Liver (tissue), 9 donors: ENCODE data around the gene CDK13. TPM values are rescaled to one million over a fixed set of nuclear protein-coding genes. Genes with fewer than 3 reads are reported as not detected.
"Not testable (repeated sequence)": the region's sequence is repeated elsewhere in the genome, so short reads cannot be mapped to it uniquely, and the experiment has no call there.

Experiments
- DNase-seq: peaks from one replicate; pipeline ENCODE4 v3.0.0-alpha.2; 2017; ENCODE audit warnings: low spot score
- H3K27ac ChIP-seq, 2 donors: one replicate each; pipeline ENCODE4 v1.7.0; 2013; ENCODE audit warnings: inconsistent platforms in 2 of 2, low read length in 2 of 2, control low read depth in 1 of 2, low read depth in 1 of 2, mild to moderate bottlenecking in 1 of 2
- H3K27me3 ChIP-seq, 4 donors: one replicate each; pipeline versions ENCODE4 v1.6.1 to v1.7.0; 2013; ENCODE audit warnings: low read length in 3 of 4, inconsistent platforms in 1 of 4, mild to moderate bottlenecking in 1 of 4, moderate library complexity in 1 of 4; ENCODE audit not compliant: control insufficient read depth in 4 of 4, insufficient read depth in 4 of 4
- H3K36me3 ChIP-seq, 4 donors: one replicate each; pipeline versions ENCODE4 v1.6.1 to v1.7.0; 2013; ENCODE audit warnings: low read length in 3 of 4, mild to moderate bottlenecking in 3 of 4, low read depth in 1 of 4, moderate library complexity in 1 of 4; ENCODE audit not compliant: control insufficient read depth in 4 of 4, insufficient read depth in 3 of 4
- H3K4me1 ChIP-seq, 4 donors: one replicate each; pipeline versions ENCODE4 v1.6.1 to v1.7.0; 2013; ENCODE audit warnings: low read length in 3 of 4, mild to moderate bottlenecking in 3 of 4, moderate library complexity in 1 of 4; ENCODE audit not compliant: control insufficient read depth in 4 of 4, insufficient read depth in 4 of 4
- H3K4me3 ChIP-seq, 3 donors: one replicate each; pipeline versions ENCODE4 v1.6.1 to v1.7.0; 2013; ENCODE audit warnings: low read length in 3 of 3, control low read depth in 1 of 3, low read depth in 1 of 3, mild to moderate bottlenecking in 1 of 3
- H3K9ac ChIP-seq, 2 donors: one replicate each; pipeline ENCODE4 v1.7.0; 2013; ENCODE audit warnings: low read length in 2 of 2, mild to moderate bottlenecking in 2 of 2, moderate library complexity in 2 of 2, control low read depth in 1 of 2, low read depth in 1 of 2
- H3K9me3 ChIP-seq, 4 donors: one replicate each; pipeline versions ENCODE4 v1.6.1 to v1.7.0; 2013; ENCODE audit warnings: low read length in 3 of 4; ENCODE audit not compliant: control insufficient read depth in 4 of 4
- HNF4A ChIP-seq, 2 donors: conservative IDR thresholded peaks; 2 replicates each; pipeline ENCODE4 v1.6.1; 2016; ENCODE audit warnings: antibody characterized with exemption in 2 of 2, mild to moderate bottlenecking in 2 of 2
- JUND ChIP-seq, 2 donors: IDR thresholded peaks; 2 replicates each; pipeline ENCODE4 v1.6.1; 2016; ENCODE audit warnings: antibody characterized with exemption in 2 of 2
- NR2F2 ChIP-seq: IDR thresholded peaks from 2 replicates; pipeline ENCODE4 v1.6.1; 2016; ENCODE audit warnings: antibody characterized with exemption
- RAD21 ChIP-seq, 2 donors: IDR thresholded peaks; 2 replicates each; pipeline ENCODE4 v1.6.1; 2016; ENCODE audit warnings: antibody characterized with exemption in 2 of 2, mild to moderate bottlenecking in 2 of 2
- RXRA ChIP-seq, 2 donors: IDR thresholded peaks; 2 replicates each; pipeline ENCODE4 v1.6.1; 2017 to 2018; ENCODE audit warnings: antibody characterized with exemption in 2 of 2, mild to moderate bottlenecking in 1 of 2
- SP1 ChIP-seq: IDR thresholded peaks from 2 replicates; pipeline ENCODE4 v1.6.1; 2018; ENCODE audit warnings: antibody characterized with exemption, mild to moderate bottlenecking
- TAF1 ChIP-seq: conservative IDR thresholded peaks from 2 replicates; pipeline ENCODE4 v1.6.1; 2016; ENCODE audit warnings: antibody characterized with exemption, mild to moderate bottlenecking
- YY1 ChIP-seq: IDR thresholded peaks from 2 replicates; pipeline ENCODE4 v1.6.1; 2016; ENCODE audit warnings: antibody characterized with exemption, mild to moderate bottlenecking
- WGBS: extraction: QIAGEN DNeasy Blood & Tissue Kit; methylation state at CpG from one replicate; pipeline ENCODE4 v1.1.7; 2013; 5-methylcytosine and 5-hydroxymethylcytosine counted together
- polyA plus RNA-seq, 2 donors: library from polyadenylated mRNA; stranded (reverse) in 1 of 2; unstranded in 1 of 2; fragments of 200-250 nt in 1 of 2; fragments of >200 nt in 1 of 2; fragmentation: Nextera tagmentation in 1 of 2; extraction: Ambion mirVana in 1 of 2; gene quantifications; one replicate each; pipeline versions ENCODE4 v1.2.1 to v1.2.3, GENCODE V29; 2013 to 2015
- total RNA-seq, 2 donors: library from RNA; depleted of rRNA; stranded (reverse); fragments of >200 nt; gene quantifications; one replicate each; pipeline ENCODE4 v1.2.3, GENCODE V29; 2014
- TF ChIP-seq, protein P1 (sequence below): IDR thresholded peaks from 2 replicates; pipeline ENCODE4 v1.6.1; 2016; ENCODE audit warnings: antibody characterized with exemption
- TF ChIP-seq, protein P2 (sequence below): IDR thresholded peaks from 2 replicates; pipeline ENCODE4 v1.6.1; 2016; ENCODE audit warnings: antibody characterized with exemption, mild to moderate bottlenecking
- donor health status: healthy.
- donor health status: healthy.
- donor health status: healthy.
- donor health status: healthy.
- donor health status: healthy.

Gene CDK13
- total and polyA plus RNA-seq, 4 donors = 8.8 to 51.1 (median 23.2) TPM

DNA sequence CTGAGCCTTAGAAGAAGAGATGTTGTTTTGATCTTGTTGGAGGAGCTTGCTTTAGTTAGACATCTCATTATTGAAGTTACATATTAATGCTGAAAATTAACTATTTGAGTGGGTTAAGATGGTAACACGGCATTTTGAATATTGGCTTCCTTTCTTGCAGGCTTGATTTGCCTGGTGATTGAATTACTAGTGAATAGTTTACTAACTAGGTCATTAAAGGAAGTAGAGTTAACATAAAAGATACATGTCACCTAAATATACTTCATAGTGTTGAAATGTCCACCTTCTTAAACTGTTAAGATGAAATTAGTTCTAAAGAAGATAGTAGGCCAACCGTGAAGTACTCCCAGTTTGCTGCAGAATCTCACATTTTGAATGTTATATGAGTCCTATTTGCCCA lies 165.9 kb downstream of the CDK13 start:
- Histone ChIP-seq H3K9ac (no peak overlapping the region), H3K27me3 (no peaks in the 10 kb centered on the region), H3K4me1 (no peaks in the 10 kb centered on the region), H3K27ac (no peak overlapping the region), H3K9me3 (peaks cover 0 to 4% (median 0%) of the 10 kb centered on the region in 4 donors), H3K36me3 (peaks cover 0 to 2% (median 0%) of the 10 kb centered on the region in 4 donors), H3K4me3 (no peak overlapping the region)
- TF ChIP-seq RAD21 (IDR thresholded peaks at IDR 0.05) = no peak
- TF ChIP-seq HNF4A (conservative IDR thresholded peaks at IDR 0.05) = no peak
- TF ChIP-seq, protein P1, sequence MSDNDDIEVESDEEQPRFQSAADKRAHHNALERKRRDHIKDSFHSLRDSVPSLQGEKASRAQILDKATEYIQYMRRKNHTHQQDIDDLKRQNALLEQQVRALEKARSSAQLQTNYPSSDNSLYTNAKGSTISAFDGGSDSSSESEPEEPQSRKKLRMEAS = no peak
- DNase-seq = no peak
- WGBS = 95% methylated on average over 2 of the region's 2 CpGs

DNA sequence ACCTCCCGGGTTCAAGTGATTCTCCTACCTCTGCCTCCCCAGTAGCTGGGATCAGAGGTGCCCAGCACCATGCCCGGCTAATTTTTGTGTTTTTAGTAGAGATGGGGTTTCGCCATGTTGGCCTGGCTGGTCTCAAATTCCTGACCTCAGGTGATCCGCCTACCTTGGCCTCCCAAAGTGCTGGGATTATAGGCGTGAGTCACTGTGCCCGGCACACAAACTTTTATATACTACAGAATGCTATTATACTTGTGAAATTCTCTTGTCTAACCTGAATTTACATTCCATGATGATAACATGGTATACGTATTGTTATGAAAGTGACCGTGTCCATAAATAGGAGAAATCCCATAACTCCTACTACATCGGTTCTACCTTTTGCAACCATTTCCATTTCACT lies 167.1 kb downstream of the CDK13 start:
- not testable (repeated sequence) for H3K27me3 ChIP-seq, H3K4me1 ChIP-seq, H3K4me3 ChIP-seq, H3K36me3 ChIP-seq, H3K9ac ChIP-seq, DNase-seq, H3K9me3 ChIP-seq, H3K27ac ChIP-seq
- whole genome bisulfite sequencing = 90% methylated on average over 9 of the region's 9 CpGs

DNA sequence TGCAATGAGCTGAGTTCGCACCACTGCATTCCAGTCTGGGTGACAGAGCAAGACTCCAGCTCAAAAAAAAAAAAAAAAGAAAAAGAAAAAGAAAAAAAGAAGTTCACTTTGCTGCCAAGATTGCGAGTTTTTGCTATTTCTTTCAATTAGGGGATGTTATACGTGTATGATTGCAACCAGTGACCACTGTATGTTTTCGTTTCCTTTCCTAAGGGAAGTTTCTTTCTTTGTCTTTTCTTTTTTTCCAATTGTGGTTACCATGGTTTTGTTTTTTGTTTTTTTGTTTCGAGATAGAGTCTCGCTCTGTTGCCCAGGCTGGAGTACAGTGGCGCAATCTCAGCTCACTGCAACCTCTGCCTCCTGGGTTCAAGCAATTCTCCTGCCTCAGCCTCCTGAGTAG lies 168.1 kb downstream of the CDK13 start:
- H3K36me3 ChIP-seq, H3K9me3 ChIP-seq, H3K9ac ChIP-seq, H3K27ac ChIP-seq, H3K4me3 ChIP-seq, H3K27me3 ChIP-seq, DNase-seq: not testable (repeated sequence)
- 88% methylated on average over 7 of the region's 7 CpGs for WGBS
- H3K4me1 ChIP-seq = peaks cover 0 to 12% (median 4%) of the 10 kb centered on the region in 4 donors

DNA sequence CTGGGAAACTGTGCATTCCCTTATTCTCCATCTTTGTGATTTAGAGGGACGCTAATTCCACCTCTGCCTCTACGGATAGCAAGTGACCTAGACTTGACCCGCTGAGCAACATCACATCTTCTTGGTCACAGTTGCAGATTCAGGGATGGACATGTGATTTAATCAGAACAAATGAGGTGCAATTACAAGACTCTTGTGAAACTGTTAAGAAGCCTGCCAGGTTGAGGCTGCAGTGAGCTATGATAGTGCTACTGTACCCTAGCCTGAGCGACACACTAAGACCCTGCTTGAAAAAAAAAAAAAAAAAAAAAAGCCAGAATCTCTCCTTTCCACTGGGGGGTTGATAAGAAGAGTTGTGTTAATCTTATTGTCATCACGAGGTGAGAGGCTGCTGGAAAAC lies 170.0 kb downstream of the CDK13 start:
- Histone ChIP-seq H3K27me3 (no peaks in the 10 kb centered on the region), H3K27ac (no peak overlapping the region), H3K4me1 (peaks cover 0 to 24% (median 7%) of the 10 kb centered on the region in 4 donors), H3K4me3 (no peak overlapping the region), H3K36me3 (no peaks in the 10 kb centered on the region), H3K9me3 (no peaks in the 10 kb centered on the region), H3K9ac (no peak overlapping the region)
- no peak for TF ChIP-seq NR2F2
- no peak for TF ChIP-seq RAD21 (IDR thresholded peaks at IDR 0.05)
- WGBS = 88% methylated on average over 5 of the region's 5 CpGs
- no peak for DNase-seq

DNA sequence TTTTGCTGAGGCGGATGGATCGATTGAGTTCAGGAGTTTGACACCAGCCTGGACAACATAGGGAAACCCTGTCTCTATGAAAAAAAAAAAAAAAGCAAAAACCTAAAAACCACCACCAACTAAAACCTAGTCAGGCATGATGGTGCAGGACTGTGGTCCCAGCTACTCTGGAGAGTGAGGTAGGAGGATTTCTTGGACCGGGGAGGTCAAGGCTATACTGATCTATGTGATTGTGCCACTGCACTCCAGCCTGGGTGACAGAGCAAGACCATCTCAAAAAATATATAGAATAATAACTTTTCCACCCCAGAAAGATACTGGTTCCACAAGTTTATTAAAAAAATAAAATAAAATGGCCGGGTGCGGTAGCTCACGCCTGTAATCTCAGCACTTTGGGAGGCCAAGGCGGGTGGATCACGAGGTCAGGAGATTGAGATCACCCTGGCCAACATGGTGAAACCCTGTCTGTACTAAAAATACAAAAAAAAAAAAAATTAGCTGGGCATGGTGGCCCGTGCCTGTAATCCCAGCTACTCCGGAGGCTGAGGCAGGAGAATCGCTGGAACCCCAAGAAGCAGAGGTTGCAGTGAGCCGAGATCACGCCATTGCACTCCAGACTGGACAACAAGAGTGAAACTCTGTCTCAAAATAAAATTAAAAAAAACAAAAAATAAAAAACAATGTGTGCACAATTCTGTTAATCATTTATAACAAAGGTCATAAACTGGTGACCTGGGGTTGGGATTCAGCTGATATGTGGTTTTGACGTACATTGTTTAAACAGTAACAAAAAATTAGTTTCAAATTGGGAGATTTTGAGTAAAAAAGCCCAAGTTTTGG lies 172.3 kb downstream of the CDK13 start:
- DNase-seq, H3K9me3 ChIP-seq, H3K36me3 ChIP-seq, H3K27me3 ChIP-seq: not testable (repeated sequence)
- peaks cover 0 to 24% (median 7%) of the 10 kb centered on the region in 4 donors for H3K4me1 ChIP-seq
- peak overlapping the region in 2 of 3 donors; percentile 19 to 41 for H3K4me3 ChIP-seq
- peak; percentile 95 for TF ChIP-seq YY1
- peak; percentile 36 for TF ChIP-seq TAF1
- peak; percentile 68 for TF ChIP-seq NR2F2
- TF ChIP-seq SP1 = peak; percentile 40
- TF ChIP-seq HNF4A (conservative IDR thresholded peaks at IDR 0.05) = peak; percentile 23 to 41
- TF ChIP-seq JUND (IDR thresholded peaks at IDR 0.05) = peak in 1 of 2 donors; percentile 12
- TF ChIP-seq, protein P2, sequence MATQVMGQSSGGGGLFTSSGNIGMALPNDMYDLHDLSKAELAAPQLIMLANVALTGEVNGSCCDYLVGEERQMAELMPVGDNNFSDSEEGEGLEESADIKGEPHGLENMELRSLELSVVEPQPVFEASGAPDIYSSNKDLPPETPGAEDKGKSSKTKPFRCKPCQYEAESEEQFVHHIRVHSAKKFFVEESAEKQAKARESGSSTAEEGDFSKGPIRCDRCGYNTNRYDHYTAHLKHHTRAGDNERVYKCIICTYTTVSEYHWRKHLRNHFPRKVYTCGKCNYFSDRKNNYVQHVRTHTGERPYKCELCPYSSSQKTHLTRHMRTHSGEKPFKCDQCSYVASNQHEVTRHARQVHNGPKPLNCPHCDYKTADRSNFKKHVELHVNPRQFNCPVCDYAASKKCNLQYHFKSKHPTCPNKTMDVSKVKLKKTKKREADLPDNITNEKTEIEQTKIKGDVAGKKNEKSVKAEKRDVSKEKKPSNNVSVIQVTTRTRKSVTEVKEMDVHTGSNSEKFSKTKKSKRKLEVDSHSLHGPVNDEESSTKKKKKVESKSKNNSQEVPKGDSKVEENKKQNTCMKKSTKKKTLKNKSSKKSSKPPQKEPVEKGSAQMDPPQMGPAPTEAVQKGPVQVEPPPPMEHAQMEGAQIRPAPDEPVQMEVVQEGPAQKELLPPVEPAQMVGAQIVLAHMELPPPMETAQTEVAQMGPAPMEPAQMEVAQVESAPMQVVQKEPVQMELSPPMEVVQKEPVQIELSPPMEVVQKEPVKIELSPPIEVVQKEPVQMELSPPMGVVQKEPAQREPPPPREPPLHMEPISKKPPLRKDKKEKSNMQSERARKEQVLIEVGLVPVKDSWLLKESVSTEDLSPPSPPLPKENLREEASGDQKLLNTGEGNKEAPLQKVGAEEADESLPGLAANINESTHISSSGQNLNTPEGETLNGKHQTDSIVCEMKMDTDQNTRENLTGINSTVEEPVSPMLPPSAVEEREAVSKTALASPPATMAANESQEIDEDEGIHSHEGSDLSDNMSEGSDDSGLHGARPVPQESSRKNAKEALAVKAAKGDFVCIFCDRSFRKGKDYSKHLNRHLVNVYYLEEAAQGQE = peak; percentile 63
- TF ChIP-seq RXRA (IDR thresholded peaks at IDR 0.05) = peak; percentile 64 to 72
- 40% methylated on average over 14 of the region's 14 CpGs for WGBS
- peak overlapping the region in 1 of 2 donors; percentile 27 for H3K9ac ChIP-seq
- peak overlapping the region; percentile 76 to 77 for H3K27ac ChIP-seq
